OCI-M2 (cell line): ENCODE results near the gene PINLYP.
"Not testable (repeated sequence)": the region's sequence is repeated elsewhere in the genome, so short reads cannot be mapped to it uniquely, and the experiment has no call there.

Source experiments
- DNase-seq: peaks from one replicate; lab custom pipeline; 2025; ENCODE audit not compliant: unreplicated experiment; lab: John Stamatoyannopoulos, UW

PINLYP gene

DNA sequence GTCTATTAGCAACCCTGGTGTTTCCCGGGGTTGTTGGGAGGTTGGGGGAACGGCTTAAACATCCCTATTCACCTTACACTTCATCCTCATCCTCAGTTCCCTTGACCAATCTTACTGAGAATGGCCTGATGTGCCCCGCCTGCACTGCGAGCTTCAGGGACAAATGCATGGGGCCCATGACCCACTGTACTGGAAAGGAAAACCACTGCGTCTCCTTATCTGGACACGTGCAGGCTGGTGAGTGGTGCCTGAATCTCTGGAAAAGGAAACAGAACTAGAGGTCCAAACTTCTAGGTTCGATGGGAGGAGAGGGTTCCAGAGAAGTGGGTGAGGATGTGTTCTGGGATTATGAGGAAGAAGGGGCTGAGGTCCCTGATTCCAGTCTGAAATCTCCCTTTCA, 5.9 kb downstream of the PINLYP start:
- no peak for DNase-seq

DNA sequence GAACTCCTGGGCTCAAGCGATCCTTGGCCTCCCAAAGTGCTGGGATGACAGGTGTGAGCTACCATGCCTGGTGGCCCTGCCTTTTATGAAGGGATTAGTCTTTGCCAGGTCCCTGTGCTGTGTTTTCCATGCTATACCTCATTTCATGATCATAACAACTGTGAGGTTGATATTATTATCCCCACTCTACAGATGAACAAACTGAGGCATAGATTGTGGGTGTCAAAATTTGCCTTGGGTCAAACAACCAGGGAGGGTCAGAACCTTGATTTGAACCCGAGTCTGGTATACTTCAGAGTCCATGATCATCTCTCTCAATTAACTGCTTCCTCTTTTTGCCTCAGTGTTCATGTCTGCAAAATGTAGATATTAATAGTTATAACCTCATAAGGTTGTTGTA, 6.9 kb downstream of the PINLYP start:
- DNase-seq, result no peak

DNA sequence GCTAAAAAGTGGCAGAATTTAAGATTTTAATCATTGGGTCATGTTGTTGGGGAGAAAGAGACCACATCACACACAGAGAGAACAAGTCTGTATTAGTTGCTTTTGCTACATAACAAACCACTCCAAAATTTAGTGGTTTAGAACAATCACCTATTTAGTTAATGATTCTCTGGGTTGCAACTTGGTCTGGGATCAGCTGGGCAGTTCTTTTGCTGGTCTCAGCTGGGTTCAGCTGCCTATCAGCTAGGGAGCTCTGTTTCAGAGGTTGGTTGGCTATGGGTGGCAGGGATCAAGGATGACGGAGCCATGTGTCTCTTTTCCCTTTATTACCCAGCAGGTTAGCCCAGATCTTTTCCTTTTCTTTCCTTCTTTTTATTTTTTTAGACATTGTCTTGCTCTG, 8.9 kb downstream of the PINLYP start:
- no peak for DNase-seq

DNA sequence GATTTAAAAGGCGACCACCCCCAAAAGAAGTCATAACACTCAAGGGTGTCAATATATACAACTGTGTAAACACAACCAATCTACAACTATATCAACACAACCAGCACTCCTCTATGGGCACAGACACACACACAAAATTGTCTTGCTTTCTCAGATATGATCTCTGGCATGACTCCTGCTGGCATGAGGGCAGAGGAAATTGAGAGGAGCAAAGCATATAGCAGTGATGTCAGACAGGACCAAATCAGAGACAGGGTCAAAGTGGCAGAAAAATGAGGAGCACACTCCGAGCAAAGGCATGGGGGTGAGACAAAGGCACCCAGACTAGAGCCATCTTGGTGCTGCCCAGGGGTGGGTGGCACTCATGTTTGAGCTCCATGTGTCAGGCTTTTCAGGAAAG, 10.7 kb downstream of the PINLYP start:
- DNase-seq, result no peak

DNA sequence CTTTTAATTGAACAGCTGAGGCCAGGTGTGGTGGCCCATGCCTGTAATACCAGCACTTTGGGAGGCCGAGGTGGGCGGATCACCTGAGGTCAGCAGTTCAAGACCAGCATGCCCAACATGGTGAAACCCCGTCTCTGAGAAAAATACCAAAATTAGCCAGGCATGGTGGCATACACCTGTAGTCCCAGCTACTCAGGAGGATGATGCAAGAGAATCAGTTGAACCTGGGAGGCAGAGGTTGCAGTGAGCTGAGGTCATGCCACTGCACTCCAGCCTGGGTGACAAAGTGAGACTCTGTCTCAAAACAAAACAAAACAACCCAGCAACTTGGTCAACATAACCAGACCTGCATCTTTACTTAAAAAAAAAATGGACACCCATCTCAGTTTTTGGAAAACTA, 11.4 kb downstream of the PINLYP start:
- not testable (repeated sequence) for DNase-seq

DNA sequence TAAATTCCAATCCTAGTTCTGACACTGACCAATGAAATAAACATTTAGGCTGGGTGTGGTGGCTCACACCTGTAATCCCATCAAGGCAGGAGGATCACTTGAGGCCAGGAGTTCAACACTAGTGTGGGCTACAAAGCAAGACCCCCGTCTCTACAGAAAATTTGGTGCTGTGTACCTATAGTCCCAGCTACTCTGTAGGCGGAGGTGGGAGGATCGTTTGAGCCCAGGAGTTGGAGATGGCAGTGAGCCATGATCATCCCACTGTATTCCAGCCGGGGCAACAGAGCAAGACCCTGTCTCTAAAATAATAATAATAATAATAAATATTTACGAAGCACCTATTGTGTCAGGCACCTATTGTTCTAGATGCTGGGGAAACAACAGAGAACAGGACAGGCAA, 13.7 kb downstream of the PINLYP start:
- no peak for DNase-seq

DNA sequence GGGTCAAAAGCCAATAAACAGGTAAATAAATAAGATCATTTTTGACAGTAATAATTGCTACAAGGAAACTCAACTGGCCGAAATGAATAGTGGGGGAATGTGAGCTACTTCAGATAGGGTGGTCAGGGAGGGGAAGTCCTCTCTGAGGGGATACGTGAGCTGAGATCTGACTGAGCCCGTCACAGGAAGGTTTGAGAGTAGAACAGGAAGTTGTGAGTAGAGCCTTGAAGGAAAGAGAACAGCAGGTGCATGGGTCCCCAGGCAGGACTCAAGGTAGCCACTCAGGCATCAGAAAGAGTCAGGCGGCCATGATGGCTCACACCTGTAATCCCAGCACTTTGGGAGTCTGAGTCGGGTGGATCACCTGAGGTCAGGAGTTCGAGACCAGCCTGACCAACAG, 14.1 kb downstream of the PINLYP start:
- DNase-seq, result no peak

DNA sequence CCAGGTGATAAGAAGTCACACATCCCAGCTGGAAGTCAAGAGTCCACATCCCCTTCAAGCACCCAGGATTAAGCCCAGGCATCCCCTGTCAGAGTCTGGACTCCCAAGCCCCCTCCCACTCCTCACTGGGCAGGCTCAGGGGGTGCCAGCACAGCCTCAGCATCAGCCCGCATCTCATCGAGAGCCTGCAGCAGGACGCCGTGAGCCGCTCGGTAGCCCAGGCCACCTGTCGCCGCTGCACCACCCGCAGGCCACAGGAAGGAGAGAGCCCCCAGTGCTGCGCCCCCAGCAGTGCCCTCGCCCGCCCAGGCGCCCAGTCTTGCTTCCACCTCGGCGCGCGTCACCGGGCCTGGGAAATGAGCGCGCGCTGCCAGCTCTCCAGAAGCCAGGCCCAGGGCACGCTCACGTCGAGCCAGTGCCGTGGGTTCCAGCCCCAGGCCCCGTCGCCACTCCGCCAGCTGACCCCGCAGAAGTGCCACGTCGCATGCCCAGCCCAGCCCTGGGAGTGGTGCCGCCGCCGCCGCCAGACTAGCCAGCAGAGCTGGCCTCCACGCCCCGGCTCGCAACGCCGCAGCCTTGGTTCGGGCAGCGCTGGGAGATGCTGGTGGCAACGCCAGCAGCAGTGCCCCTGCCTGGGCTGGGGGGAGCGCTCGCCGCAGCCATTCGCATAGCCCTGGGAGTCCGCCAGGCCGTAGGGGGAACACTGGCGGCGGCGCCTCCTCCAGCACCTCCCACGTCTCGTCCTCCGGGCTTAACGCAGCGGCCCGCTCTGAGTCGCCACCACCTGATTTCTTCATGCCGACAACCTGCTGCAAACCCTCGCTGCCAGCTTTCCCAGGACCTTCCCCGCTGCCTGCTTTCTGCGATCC, 16.5 kb downstream of the PINLYP start:
- no peak for DNase-seq

DNA sequence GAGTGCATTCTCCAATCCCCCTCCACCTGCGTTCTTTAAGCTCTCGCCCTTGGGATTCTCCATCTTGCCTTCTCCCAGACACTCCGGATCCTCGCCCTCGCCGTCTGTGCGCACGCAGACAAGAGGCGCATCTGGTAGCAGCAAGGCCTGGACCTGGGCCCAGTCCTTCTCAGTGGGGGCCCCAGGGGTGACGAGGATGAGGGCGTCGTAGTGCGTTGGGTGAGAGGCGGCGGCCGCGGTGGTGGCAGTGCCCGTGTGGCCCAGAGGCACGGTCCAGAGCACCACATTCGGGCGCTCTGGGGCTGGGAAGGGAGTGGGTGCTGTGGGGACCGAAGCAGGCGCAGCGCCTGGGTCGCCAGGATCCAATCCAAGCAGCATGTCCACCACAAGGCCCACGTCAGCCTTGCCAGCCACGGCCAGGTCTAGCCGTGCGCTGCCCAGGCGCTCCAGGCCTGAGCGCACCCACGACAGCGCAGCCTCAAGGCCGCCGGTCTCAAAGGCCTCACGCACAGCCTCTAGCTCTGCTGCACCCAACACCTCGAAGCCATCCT, 17.3 kb downstream of the PINLYP start:
- DNase-seq, result no peak

DNA sequence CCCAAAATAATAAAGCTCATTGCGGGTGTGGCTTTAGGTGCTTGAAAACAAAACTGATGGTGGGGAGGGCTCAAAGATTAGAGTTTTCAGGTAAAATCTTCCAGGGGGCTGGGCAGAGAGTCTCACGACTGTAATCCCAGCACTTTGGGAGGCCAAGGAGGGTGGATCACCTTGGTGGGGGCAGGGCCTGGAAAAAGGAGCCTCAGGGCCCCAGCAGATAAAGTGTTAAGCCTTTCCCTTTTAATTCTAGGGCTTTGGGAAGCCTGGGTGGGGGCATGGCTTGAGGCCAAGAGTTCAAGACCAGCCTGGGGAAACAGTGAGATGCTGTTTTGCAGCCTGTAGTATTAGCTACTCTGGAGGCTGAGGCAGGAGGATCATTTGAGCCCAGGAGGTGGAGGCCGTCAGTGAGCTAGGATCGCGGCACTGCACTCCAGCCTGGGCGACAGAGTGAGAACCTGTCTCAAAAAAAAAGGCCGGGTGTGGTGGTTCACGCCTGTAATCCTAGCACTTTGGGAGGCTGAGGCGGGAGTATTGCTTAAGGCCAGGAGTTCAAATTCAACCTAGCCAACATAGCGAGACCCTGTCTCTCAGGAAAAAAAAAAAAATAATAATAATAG, 18.6 kb downstream of the PINLYP start:
- DNase-seq, result no peak

DNA sequence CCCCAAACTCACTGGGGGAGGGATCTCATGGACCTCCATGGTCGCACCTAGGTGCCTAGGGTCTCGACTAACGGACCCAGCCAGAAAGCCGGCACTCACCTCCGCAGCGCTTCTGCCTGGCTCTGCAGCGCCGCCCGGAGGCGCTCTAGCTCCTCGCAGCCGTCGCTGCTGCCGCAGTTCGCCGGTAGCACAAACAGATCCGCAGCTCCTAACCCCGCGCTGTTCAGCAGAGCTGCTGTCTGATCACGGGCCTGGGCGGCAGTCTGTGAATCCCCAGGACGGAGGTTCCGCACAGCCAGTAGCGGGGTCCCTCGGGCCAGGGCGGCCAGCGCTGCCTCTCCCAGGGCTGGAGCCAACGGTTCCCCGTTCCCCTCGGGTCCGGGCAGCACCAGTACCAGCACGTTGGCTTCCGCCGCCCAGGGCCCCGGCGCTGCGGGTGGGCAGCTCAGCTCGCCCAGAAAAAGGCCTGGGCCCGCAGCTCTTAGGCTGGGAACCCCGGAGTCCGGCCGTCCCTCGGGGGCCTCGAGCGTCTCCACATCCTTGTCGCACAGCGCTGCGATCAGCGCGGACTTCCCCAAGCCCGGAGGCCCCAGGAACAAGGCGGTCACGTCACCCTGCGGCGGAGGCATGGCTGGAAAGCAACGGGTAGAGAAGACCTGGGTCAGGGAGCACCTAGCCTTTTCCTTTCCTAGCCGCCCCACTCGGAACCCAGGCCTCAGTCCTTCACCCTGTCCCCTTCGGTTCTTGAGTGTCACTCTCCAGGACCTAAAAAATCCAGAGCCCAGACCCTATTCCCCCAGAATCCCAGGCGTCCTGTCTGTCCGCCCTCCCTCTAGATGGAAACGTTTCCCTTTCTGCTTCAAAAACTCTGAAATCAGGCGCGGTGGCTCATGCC, 19.4 kb downstream of the PINLYP start:
- peak; percentile 34 for DNase-seq

DNA sequence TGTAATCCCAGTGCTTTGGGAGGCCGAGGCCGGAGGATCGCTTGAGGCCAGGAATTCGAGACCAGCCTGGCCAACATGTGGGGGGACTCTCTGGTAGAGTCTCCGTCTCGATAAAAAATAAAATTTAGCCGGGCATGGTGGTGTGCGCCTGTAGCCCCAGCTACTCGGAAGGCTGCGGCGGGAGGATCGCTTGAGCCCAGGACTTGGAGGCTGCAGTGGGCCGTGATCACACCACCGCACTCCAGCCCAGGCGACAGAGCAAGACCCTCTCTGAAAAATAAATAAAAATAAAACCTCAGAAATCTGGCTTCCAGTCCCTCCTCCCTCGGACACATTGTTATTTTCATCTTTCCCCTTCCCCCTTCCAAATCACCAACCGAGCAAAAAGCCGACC, 20.0 kb downstream of the PINLYP start:
- no peak for DNase-seq

DNA sequence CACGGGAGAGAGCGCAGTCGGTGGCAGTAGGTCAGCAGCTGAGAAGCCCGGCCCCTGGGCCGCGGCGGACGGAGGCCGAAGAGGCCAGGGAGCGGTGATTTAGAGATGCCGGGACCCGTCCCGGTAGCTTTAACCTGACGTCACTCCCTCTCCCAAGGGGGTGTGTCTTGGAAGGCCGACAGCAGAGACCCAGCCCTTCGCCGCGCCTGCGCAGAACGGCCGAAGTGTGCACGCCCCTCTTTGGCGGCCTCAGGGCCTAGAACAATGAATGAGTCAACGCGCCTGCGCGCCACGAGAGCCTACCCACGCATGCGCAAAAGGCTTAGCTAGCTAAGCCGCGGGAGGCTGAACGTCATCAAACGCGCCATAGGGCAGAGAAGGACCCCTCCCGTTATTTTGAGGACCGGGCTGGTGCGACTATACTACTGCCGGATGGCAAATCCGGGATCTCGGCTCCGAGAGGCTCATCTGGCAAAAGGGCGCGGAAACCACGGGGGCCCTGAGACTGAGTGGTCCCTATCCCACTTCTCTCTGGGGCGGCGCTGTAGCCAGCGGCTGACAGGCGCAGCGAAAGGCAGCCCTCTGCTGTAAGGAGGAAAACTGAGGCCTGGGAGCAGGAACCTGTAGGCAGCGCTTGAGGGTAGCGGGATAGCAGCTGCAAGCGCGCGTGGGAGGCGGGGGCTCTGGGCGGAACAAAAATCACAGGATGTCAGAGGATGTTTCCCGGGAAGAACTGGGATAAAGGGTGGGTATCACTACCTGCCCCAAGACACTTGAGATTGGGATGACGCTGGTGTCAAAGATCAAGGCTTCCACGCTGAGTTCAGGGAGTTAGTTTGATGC, 20.6 kb downstream of the PINLYP start, which contains the start of the genes IRGQ and ZNF576:
IRGQ (minus strand) TSS at position 136 of the 843 bp plus-strand sequence. CDS start 796 bp downstream, outside the sequence.
ZNF576 (plus strand) TSS at position 597 of the 843 bp plus-strand sequence. CDS start 514 bp downstream, outside the sequence.
- peak; percentile 94 for DNase-seq

DNA sequence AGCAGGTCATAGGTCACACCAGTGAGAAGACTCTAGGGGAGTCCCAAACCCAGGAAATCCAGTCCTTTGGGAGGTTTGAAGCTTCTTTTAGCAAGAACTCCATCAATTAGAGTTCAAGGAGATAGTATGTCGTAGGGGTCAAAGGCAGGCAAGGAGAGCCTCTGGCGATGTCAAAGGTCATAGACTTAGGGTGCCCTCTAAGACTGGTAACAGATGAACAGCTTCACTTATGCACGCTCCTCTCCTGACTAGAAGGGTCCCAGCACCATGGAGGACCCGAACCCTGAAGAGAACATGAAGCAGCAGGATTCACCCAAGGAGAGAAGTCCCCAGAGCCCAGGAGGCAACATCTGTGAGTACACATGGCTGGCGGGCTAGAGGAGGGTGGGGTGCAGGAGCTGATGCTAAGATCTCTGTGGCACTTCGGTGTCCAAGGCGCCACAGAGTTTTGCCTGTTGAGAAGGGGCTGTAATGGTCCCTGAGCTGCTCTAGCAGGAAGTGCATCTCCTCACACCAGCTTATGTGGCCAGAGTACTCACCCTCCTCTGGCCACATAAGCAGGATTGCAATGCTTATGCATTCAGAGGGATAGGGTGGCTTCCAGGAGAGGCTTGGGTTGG, 21.4 kb downstream of the PINLYP start:
- no peak for DNase-seq

DNA sequence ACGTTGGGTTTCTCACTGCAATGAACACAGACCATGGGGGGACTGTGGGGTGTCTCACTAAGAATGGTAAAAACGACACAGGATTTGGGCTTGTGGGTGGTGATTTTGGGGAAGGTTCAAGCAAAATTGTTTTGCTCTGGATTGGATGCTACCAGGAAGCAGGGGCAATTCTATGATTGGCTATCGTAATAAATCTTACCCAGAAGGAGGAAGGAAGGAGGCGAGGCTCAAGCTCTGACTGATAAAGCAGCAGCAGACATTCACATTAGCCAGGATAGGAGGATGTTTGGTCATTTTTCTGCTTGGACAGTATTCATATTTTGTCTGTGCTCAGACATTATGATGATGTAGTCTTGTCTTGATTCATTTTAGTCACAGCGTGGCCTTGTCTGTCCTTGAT, 22.3 kb downstream of the PINLYP start:
- DNase-seq, result no peak

DNA sequence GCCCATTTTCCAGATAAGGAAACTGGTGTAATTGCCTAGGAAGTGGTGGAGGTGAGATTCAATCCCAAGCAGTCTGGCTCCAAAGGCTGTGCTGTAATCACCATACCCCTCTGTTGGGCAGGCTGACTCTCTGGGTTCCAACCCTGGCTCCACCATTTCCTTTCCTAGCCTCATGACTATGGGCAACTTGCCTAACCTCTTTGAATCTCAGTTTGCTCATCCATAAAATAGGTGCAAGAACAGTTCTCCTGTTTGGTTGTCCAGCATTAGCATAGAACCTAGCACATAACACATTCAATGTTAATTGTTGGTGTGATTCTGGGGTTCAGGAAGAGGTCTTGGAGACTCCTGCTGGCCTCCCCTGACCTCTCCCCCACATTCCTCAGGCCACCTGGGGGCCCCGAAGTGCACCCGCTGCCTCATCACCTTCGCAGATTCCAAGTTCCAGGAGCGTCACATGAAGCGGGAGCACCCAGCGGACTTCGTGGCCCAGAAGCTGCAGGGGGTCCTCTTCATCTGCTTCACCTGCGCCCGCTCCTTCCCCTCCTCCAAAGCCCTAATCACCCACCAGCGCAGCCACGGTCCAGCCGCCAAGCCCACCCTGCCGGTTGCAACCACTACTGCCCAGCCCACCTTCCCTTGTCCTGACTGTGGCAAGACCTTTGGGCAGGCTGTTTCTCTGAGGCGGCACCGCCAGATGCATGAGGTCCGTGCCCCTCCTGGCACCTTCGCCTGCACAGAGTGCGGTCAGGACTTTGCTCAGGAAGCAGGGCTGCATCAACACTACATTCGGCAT, 23.0 kb downstream of the PINLYP start:
- DNase-seq, result no peak

DNA sequence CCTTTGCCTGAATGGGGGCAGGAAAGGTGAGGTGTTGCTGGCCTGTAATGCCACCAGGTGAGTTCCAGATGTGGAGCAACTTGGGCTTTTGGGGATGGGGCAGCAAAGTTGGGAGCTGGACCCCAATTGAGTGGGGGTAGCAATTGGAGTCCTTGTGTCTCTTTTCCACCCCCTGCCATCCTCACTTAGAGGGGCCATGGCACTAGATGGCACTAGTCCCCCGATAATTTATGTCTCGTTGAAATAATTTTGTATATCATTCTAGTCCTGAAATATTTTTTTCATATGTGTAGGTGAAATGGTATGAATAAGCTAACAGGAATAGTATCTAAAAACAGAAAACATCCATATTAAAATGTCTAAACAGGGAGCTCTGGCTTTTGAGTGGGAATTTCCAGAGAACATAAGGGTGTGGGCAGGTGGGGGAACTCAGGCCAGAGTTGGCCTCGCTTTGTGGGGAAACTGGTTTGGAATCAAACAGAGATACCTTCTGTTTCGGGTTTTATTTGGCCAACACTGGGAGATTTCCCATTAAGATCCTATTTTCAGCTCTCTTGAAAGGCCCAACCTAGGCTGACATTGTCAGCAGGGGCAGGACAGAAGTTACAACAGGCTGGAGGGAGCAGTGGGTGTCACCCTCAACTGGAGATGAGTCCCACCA, 24.2 kb downstream of the PINLYP start:
- DNase-seq, result no peak

DNA sequence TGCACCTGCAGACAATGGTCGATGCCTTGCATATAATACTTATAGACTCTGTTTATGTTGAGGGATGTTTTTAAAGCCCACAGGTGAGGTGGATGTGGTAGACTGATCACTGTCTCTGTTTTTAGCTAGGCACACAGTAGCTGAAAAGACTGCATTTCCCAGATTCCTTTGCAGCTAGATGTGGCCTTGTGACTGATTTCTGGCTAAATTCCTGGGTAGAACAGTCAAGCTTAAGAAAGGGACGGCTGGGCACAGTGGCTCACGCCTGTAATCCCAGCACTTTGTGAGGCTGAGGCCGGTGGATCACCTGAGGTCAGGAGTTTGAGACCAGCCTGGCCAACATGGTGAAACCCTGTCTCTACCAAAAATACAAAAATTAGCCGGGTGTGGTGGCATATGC, 24.7 kb downstream of the PINLYP start:
- not testable (repeated sequence) for DNase-seq
